Left forelimb (tissue), 1 donor: ENCODE data around the gene GARIN5A.

Experiments used
- DNase-seq: peaks from one replicate; pipeline ENCODE4 v3.0.0-alpha.2; 2018; ENCODE audit warnings: low spot score

Gene GARIN5A

GRCh38 chr19:50417111-50418081 is 59.3 kb downstream of the GARIN5A start:
- no peak for DNase-seq
